GM12878 (cell line): ENCODE measurements around the gene CHCHD1. TPM values are rescaled to one million over a fixed set of nuclear protein-coding genes. Genes with fewer than 3 reads are reported as not detected.

Source experiments
- ATAC-seq: fragments of 200-7000 bp; cut with Tn5 transposase; 3 replicates; pipeline ENCODE4 v1.9.1; 2020; ENCODE audit warnings: mild to moderate bottlenecking, moderate library complexity
- BruUV-seq: library from RNA; stranded (reverse); fragments of 400-500 nt; replicated peaks from 2 replicates; lab custom pipeline; 2021; lab: Mats Ljungman, UMichigan
- CTCF ChIA-PET: fragments of 300-600 bp; sonication (Branson Sonifier 250); formaldehyde crosslinking; extraction: SDS; loops from one replicate; lab custom pipeline; 2021; ENCODE audit warnings: inconsistent platforms; lab: Yijun Ruan, JAX
- POLR2A ChIA-PET: fragments of 350-600 bp; formaldehyde crosslinking; extraction: SDS; loops from one replicate; lab custom pipeline; 2021; ENCODE audit warnings: inconsistent platforms; lab: Charles Lee
- RAD21 ChIA-PET: fragments of 300-600 bp; sonication (Branson Sonifier 250); formaldehyde crosslinking; loops from one replicate; lab custom pipeline; 2023; ENCODE audit warnings: antibody characterized with exemption; ENCODE audit not compliant: unreplicated experiment; lab: Charles Lee
- SMC1A ChIA-PET: fragments of 300-600 bp; sonication (Branson Sonifier 250); formaldehyde crosslinking; loops from one replicate; lab custom pipeline; 2023; ENCODE audit not compliant: unreplicated experiment, uncharacterized antibody; lab: Charles Lee
- DNase-seq: peaks from one replicate; pipeline ENCODE4 v3.0.0-alpha.2; 2011; ENCODE audit warnings: low read depth, low spot score
- FAIRE-seq: peaks from 3 replicates; lab custom pipeline; 2011; peaks lifted over from hg19 to GRCh38; lab: Jason Lieb, UNC
- H2AFZ ChIP-seq: 2 replicates; pipeline ENCODE4 v1.6.0; 2011; ENCODE audit warnings: low read depth, low read length, control low read depth; ENCODE audit not compliant: control insufficient read depth
- H3K27ac ChIP-seq: 2 replicates; pipeline ENCODE4 v1.5.1; 2011; ENCODE audit warnings: control low read depth; ENCODE audit not compliant: control insufficient read depth, insufficient read depth
- H3K27me3 ChIP-seq, 2 experiments: replicated peaks in 1 of 2; 2 replicates each; pipeline versions ENCODE4 v1.6.0 to v1.6.1; 2011; ENCODE audit warnings: low read length in 1 of 2; ENCODE audit not compliant: control insufficient read depth in 2 of 2, insufficient read depth in 2 of 2
- H3K36me3 ChIP-seq, 2 experiments: 2 replicates each; pipeline ENCODE4 v1.5.1; 2011; ENCODE audit warnings: low read length in 1 of 2; ENCODE audit not compliant: control insufficient read depth in 2 of 2, insufficient read depth in 2 of 2
- H3K4me1 ChIP-seq: 2 replicates; pipeline ENCODE4 v1.6.1; 2011; ENCODE audit warnings: mild to moderate bottlenecking, low read length, moderate library complexity, mixed read lengths; ENCODE audit not compliant: control insufficient read depth, insufficient read depth
- H3K4me2 ChIP-seq: 2 replicates; pipeline ENCODE4 v1.6.0; 2011; ENCODE audit warnings: control low read depth; ENCODE audit not compliant: control insufficient read depth, insufficient read depth
- H3K4me3 ChIP-seq: fragments of 200-600 bp; sonication (generic); 2 replicates; pipeline ENCODE4 v1.5.1; 2016
- H3K79me2 ChIP-seq: 2 replicates; pipeline ENCODE4 v1.6.0; 2011; ENCODE audit warnings: low read length; ENCODE audit not compliant: control insufficient read depth, insufficient read depth
- H3K9ac ChIP-seq: 2 replicates; pipeline ENCODE4 v1.8.0; 2011; ENCODE audit warnings: low read length, control low read depth, mixed read lengths; ENCODE audit not compliant: control insufficient read depth, insufficient read depth
- H3K9me3 ChIP-seq: replicated peaks from 3 replicates; pipeline ENCODE4 v1.5.1; 2011; ENCODE audit warnings: mild to moderate bottlenecking, low read length; ENCODE audit not compliant: control insufficient read depth, insufficient read depth
- H4K20me1 ChIP-seq: 2 replicates; pipeline ENCODE4 v1.6.0; 2011; ENCODE audit not compliant: control insufficient read depth, insufficient read depth
- ATF2 ChIP-seq: IDR thresholded peaks from 2 replicates; pipeline ENCODE4 v1.6.1; 2012; ENCODE audit warnings: low read length, inconsistent platforms
- EP300 ChIP-seq, 2 experiments: fragments of 150-350 bp in 1 of 2; IDR thresholded peaks; 2 replicates each; pipeline ENCODE4 v1.6.1; 2011 to 2012; ENCODE audit warnings: low read depth in 2 of 2, low read length in 2 of 2, borderline replicate concordance in 1 of 2, improper control_type of control experiment in 1 of 2, inconsistent platforms in 1 of 2; ENCODE audit not compliant: control insufficient read depth in 1 of 2
- HCFC1 ChIP-seq: fragments of 150-350 bp; IDR thresholded peaks from 2 replicates; pipeline ENCODE4 v1.6.1; 2014; ENCODE audit warnings: low read length
- MEF2B ChIP-seq: fragments of 450-650 bp; IDR thresholded peaks from 2 replicates; pipeline ENCODE4 v1.6.1; 2018; ENCODE audit warnings: mild to moderate bottlenecking, moderate library complexity; ENCODE audit not compliant: partially characterized antibody, poor library complexity, severe bottlenecking
- MTA3 ChIP-seq: IDR thresholded peaks from 2 replicates; pipeline ENCODE4 v1.6.1; 2012; ENCODE audit warnings: low read length, inconsistent platforms, borderline replicate concordance
- MYC ChIP-seq: IDR thresholded peaks from 2 replicates; pipeline ENCODE4 v1.6.1; 2011; ENCODE audit warnings: mild to moderate bottlenecking, low read length, moderate library complexity, inconsistent platforms; ENCODE audit not compliant: insufficient read depth, insufficient replicate concordance, insufficient read length, severe bottlenecking
- NBN ChIP-seq: fragments of 450-650 bp; IDR thresholded peaks from 2 replicates; pipeline ENCODE4 v1.6.1; 2016
- NFIC ChIP-seq: IDR thresholded peaks from 2 replicates; pipeline ENCODE4 v1.6.1; 2012; ENCODE audit warnings: low read depth, mild to moderate bottlenecking, inconsistent platforms, low read length, moderate library complexity
- PAX8 ChIP-seq: fragments of 450-650 bp; IDR thresholded peaks from 2 replicates; pipeline ENCODE4 v1.6.1; 2017; ENCODE audit warnings: mild to moderate bottlenecking, moderate library complexity
- SIX5 ChIP-seq: IDR thresholded peaks from 2 replicates; pipeline ENCODE4 v1.6.1; 2011; ENCODE audit warnings: mild to moderate bottlenecking, low read depth, low read length, moderate library complexity; ENCODE audit not compliant: severe bottlenecking
- STAT3 ChIP-seq: IDR thresholded peaks from 2 replicates; pipeline ENCODE4 v1.6.1; 2011; ENCODE audit warnings: low read depth, low read length, improper control_type of control experiment
- ZBTB11 ChIP-seq: fragments of 450-650 bp; formaldehyde crosslinking; IDR thresholded peaks from 2 replicates; pipeline ENCODE4 v1.5.0; 2022; ENCODE audit warnings: mild to moderate bottlenecking, missing genetic modification characterization
- ZNF217 ChIP-seq: fragments of 450-650 bp; IDR thresholded peaks from 2 replicates; pipeline ENCODE4 v1.6.1; 2017; ENCODE audit warnings: antibody characterized with exemption, mild to moderate bottlenecking
- WGBS: methylation state at CpG from one replicate; pipeline ENCODE4 v1.1.6; 2016; ENCODE audit warnings: low lambda C conversion rate; ENCODE audit not compliant: insufficient replicate concordance, insufficient coverage; ENCODE audit errors: missing lambda C conversion rate; 5-methylcytosine and 5-hydroxymethylcytosine counted together
- in situ Hi-C: fragments of 300-500 bp; cut with MboI; formaldehyde crosslinking; loops from 9 replicates; pipeline ENCODE4 v1.14.3; 2018; ENCODE audit warnings: mixed read lengths
- intact Hi-C: fragments of 100-400 bp; cut with micrococcal nuclease; formaldehyde crosslinking; loops from one replicate; pipeline ENCODE4 v1.14.2; 2022; ENCODE audit not compliant: unreplicated experiment
- polyA plus RNA-seq, 11 experiments: library from polyadenylated mRNA; depleted of rRNA in 4 of 11; unstranded in 6 of 11; stranded (reverse) in 5 of 11; fragments of >200 nt; fragmentation: Nextera tagmentation in 4 of 11; fragmentation: Illumina TruSeq in 1 of 11; extraction: Ambion mirVana in 4 of 11; extraction: Trizol in 1 of 11; gene quantifications; 1 replicate in 1 of 11; 2 replicates in 10 of 11; pipeline versions ENCODE4 v1.2.1 to v1.2.3, GENCODE V29; 2011 to 2016; ENCODE audit warnings: inconsistent platforms in 2 of 11, missing spikeins in 2 of 11, low read depth in 1 of 11
- total RNA-seq, 4 experiments: library from RNA; depleted of rRNA in 3 of 4; stranded (reverse); fragments of >200 nt in 3 of 4; fragmentation: Illumina TruSeq in 1 of 4; extraction: Trizol in 1 of 4; gene quantifications; 2 replicates each; pipeline versions ENCODE4 v1.2.1 to v1.2.3, GENCODE V29; 2013 to 2021
- TF ChIP-seq, protein P1 (sequence below): fragments of 450-650 bp; formaldehyde crosslinking; IDR thresholded peaks from 2 replicates; pipeline ENCODE4 v1.4.0; 2020; ENCODE audit warnings: mild to moderate bottlenecking, moderate library complexity

The CHCHD1 gene
- total and polyA plus RNA-seq, 10 of the 15 experiments (the other 5 are each of a cell fraction or from before 2014, with no cell fraction given), result 35.0 to 132 (median 70.0) TPM

DNA sequence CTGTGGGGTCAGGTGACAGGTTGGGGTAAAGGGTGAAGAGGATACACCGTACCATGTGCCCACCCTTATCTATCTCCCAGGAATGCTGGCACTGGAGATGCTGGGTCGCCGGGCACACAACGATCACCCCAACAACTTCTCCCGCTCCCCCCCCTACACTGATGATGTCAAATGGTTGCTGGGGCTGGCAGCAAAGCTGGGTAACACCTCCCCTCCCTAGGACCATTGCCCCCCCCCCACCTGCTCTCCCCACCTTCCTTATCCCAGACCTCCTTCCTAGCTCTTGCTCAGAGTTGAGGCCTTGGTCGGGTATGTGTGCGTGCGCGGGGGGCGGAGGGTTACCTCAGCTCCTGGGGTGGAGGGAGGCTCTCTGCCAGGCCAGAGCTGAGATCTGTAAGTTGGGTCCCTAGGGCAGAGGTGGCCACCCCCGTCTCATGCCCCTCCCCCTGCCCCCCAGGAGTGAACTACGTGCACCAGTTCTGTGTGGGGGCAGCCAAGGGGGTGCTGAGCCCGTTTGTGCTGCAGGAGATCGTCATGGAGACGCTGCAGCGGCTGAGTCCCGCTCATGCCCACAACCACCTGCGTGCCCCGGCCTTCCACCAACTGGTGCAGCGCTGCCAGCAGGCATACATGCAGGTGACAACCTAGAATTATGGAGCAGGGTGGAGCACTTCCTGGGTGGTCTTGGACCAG is 18.9 kb downstream of the CHCHD1 start:
- ChIA-PET POLR2A (interaction anchor here (1.9 kb wide), 1 partner anchor 9 kb away, joined by 7 read pairs; no protein-coding TSS in a partner anchor), RAD21 (no interaction called here), SMC1A (interaction anchor here (1.4 kb wide), 1 partner anchor 9 kb away, joined by 3 read pairs; no protein-coding TSS in a partner anchor)
- ATAC-seq, result no peak
- Histone ChIP-seq H3K4me3 (no peak overlapping the region), H3K79me2 (no peaks in the 10 kb centered on the region; the same call in 1 of the 2 replicates), H3K4me1 (peaks cover 25% of the 10 kb centered on the region), H3K27ac (no peak overlapping the region), H2AFZ (no peak overlapping the region), H4K20me1 (no peaks in the 10 kb centered on the region), H3K4me2 (no peak overlapping the region), H3K9ac (no peak overlapping the region), H3K27me3 (no peaks in the 10 kb centered on the region)
- no peak for DNase-seq
- 88% methylated on average over 18 of the region's 20 CpGs for WGBS
- intact Hi-C loops, result no loop called here
- FAIRE-seq, result no peak
- no TSS peak for BruUV-seq
- no peak for TF ChIP-seq EP300 (IDR thresholded peaks at IDR 0.05; ENCODE audit: borderline replicate concordance in 1 of 2, control insufficient read depth in 1 of 2, low read depth in 2 of 2, low read length in 2 of 2)
- no peak for TF ChIP-seq ZBTB11
- TF ChIP-seq SIX5, result no peak
- TF ChIP-seq NFIC, result no peak
- TF ChIP-seq PAX8, result no peak
- no peak for TF ChIP-seq ZNF217
- no peak for TF ChIP-seq MEF2B
- no peak for TF ChIP-seq MYC
- TF ChIP-seq HCFC1, result no peak
- TF ChIP-seq STAT3, result no peak
- TF ChIP-seq, protein P1, sequence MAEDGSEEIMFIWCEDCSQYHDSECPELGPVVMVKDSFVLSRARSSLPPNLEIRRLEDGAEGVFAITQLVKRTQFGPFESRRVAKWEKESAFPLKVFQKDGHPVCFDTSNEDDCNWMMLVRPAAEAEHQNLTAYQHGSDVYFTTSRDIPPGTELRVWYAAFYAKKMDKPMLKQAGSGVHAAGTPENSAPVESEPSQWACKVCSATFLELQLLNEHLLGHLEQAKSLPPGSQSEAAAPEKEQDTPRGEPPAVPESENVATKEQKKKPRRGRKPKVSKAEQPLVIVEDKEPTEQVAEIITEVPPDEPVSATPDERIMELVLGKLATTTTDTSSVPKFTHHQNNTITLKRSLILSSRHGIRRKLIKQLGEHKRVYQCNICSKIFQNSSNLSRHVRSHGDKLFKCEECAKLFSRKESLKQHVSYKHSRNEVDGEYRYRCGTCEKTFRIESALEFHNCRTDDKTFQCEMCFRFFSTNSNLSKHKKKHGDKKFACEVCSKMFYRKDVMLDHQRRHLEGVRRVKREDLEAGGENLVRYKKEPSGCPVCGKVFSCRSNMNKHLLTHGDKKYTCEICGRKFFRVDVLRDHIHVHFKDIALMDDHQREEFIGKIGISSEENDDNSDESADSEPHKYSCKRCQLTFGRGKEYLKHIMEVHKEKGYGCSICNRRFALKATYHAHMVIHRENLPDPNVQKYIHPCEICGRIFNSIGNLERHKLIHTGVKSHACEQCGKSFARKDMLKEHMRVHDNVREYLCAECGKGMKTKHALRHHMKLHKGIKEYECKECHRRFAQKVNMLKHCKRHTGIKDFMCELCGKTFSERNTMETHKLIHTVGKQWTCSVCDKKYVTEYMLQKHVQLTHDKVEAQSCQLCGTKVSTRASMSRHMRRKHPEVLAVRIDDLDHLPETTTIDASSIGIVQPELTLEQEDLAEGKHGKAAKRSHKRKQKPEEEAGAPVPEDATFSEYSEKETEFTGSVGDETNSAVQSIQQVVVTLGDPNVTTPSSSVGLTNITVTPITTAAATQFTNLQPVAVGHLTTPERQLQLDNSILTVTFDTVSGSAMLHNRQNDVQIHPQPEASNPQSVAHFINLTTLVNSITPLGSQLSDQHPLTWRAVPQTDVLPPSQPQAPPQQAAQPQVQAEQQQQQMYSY (CRISPR knock-in tag), result no peak
- TF ChIP-seq NBN, result no peak
- no peak for TF ChIP-seq MTA3
- no peak for TF ChIP-seq ATF2
- TF ChIP-seq, all 136 proteins: peak for 0
- H3K36me3 ChIP-seq, result peaks cover 17 to 20% of the 10 kb centered on the region in 2 experiments; a peak in 3 of 4 replicates
- in situ Hi-C loops, result no loop called here
- CTCF ChIA-PET, result no interaction called here
- no peaks in the 10 kb centered on the region for H3K9me3 ChIP-seq
